AML-193 (cell line): Measurements from ENCODE around the gene VSTM2L.

Experiments
- DNase-seq, 2 experiments: peaks; one replicate each; lab custom pipeline; 2025; lab: John Stamatoyannopoulos, UW

The VSTM2L gene

DNA sequence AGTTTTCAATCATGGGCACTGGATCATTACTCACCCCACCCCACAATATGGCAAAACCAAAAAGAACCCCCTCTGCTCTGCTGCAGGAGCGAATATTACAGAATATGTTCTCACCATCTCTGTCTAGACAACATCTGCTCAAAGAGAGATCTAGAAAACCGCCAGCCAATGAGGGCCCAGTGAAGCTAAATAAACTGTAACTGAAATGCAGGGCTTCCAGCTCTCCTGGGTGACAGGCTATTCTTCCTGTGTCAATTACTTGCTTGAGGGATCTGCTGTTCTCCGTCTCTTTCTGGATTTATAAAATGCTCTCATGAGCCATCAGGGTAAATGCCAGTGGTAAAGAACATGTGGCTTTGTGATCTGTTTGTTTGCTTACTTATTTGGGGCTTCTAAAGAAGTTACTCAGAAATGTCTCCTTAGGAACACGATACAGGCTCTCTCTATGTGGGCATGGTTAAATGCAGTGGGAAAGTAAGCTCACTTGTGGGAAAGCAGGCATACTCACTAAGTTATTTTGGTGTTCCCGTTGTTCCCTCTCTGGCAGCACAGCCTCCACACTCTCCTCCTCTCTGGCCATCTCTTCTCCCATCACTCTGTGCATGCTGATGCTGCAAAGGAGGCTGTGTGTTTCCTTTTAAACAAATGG is 85.5 kb downstream of the VSTM2L start:
- no peak for DNase-seq

DNA sequence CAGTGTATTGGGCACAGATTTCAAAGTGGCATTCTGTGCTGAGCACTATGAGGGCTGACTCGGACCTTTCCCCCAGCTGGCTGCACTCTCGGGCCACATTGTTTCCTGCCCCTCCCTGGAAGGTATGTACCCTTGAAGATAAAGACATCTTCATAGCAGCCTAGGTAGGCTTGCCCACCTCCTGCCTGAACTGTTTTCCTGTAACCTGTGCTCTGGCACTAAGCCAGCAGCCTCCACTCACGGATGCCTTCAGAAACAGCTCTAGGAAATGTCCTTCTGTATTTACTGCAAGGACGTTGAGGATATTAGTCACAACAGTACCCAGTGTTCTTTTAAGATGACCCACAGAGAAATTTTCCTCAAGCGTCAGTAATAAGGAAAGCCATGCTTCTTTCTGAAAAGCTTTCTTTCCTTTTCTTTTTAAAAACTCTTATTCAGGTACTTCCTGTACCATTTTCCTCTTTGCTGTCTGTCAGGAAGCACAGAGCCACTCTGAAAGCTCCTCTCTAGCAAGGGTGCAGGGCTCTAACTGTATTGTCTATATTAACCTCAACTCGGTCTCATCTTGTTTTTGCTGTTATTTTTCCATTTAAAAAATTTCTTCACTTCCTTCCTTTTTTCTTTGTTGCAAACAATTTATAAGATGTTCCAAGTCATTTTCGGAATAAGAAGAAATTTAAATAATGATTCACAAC is 86.8 kb downstream of the VSTM2L start:
- DNase-seq: no peak

DNA sequence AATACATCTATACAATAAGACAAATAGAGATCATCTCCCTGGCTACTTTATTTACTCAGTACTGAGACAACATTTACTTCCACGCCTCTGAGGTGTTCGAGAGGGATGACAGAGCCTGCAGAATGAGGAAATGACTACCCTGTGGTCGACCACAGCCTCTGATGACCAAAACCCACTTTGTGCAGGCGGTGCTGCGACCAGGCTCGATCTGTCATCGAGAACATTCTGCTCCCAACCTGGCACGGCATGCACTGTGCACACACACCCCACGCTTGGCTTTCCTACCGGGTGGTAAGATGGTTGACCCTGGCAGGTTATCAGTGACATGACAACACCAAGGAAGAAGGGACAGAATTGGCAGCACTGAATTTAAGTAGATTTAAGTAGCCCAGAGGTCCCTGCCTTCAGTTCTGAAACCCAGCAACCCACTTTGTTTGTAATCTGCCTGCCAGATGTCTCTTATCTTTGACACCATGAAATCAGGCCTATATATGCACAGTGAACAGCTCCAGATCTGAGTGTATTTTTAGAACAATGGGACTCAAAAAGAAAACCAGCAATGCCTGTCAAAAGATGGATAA is 87.7 kb downstream of the VSTM2L start:
- DNase-seq: peak; percentile 70 to 75

DNA sequence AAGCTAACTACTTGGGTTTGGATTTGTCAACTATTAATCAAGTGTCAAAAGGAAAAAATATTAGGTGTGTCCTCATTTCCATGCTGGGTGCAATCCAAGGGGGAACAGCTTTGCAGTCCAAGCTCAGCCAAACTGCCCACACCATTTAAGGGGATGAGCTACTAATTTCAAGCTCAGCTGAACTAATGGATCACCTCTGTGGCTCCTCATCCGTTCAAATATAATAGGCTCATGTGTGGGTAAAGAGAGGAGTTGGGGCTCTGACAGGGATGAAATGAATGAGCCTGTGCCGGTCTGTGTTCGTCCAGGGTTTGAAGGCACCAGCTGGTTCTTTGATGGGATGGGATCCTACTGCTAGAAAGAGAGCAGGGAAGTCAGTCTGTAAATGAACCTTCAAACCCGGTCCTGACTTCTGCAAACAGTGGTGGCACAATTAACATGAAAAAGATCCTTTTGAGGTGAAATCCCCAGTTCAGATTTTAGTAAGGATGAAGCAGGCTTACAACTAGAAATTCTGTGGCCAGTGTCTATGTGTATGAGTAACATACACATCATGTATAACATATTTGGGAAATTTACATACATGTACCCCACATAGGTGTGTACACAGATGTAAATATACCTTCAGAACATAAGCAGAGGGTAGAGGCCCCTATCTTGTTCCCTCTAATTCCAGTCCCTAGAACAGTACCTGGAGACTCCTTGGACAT is 88.4 kb downstream of the VSTM2L start:
- no peak for DNase-seq

DNA sequence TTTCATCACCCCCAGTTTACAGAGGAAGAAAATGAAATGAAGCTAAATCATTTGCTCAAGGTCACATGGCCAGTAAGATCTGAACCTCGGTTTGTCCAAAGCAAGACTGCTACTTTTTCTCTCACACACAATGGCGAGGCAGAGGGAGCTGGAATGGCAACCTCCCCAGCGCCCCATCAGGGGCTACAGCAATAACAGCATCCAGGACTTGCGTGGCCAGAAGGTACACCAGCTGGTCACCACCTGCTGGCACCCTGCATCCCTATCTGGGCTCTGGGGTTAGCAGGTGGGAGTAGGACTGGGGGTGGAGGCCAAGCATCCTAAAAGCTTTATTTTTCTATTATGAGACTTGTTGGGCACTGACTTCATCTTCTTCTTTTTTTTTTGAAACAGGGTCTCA is 89.0 kb downstream of the VSTM2L start:
- no peak for DNase-seq

DNA sequence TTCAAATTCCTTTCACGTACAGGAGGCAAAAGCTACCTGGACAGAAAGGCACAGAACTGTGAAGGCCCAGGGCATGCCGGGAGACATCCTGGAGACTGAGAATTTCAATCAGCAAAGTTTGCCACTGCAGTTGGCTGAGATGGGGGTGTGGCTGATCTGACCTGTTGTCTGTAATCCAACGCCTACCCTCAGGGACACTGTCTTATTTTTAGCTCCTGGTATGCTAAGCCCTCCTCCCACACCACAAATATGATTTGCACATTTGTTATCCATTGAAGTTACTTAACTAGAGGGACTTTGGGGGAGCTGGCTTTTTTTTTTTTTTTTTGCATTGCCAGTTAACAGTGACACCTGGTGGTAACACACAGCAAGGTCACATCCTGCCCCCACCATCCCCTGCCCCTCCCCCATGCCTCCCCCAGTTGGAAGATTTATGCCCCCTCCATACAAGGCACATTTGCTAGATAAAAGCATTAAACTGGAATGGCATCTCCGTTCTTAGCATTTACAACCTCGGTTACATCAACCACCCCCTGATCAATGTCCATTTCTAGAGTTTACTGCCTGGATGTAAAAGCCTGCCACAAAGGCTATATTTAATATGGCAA is 90.0 kb downstream of the VSTM2L start:
- peak; percentile 5 to 11 for DNase-seq

DNA sequence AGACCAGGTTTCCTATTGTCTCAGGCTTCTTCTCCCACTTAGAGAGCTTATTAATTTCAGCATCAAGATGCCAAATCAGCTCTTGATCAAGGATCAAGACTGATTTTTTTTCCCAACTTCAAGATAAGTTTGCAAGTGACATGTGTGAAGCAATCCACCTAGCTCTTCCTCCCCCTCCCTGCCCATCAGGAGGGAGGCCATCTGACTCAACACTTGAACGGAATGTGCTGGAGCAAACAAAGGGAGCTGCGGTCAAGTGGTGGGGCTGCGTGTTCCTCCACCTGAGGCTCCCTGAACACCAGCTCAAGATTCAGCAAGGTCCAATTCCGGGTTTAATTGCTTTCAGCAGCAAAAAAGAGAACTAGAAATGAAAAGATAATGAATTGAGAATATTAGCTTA is 91.6 kb downstream of the VSTM2L start:
- no peak for DNase-seq
